Measurements from ENCODE around the gene EPHB1.

DNA sequence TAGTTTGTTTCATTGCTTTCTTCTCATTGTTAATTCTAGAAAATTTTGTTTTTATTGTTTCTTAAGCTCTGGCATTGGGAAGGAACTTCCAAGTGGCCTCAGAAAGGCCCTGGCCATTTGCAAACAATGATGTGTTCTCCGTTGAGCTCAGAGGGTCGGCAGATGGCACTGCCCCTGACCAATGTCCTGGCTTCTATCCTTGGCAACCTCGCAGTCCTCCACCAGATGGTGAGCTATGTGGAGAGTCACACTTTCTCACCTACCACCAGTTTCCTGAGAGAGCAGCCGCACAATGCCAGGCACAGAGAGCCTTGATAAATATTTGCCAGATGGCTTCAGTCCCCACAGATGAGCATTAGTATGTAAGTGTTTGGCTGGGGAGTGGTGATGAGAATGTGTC lies 343.7 kb downstream of the EPHB1 start:
- TF ChIP-seq CTCF (IDR thresholded peaks at IDR 0.05) (no peak), POLR2A (IDR thresholded peaks at IDR 0.05) (no peak)
